CD1c-positive myeloid dendritic cell (primary cell): ENCODE measurements around the gene CDH13.
A peak's percentile ranks its signal among the peaks of the same experiment; 100 is the strongest.

Experiments used
- DNase-seq: peaks from one replicate; pipeline ENCODE4 v3.0.0-alpha.2; 2016; ENCODE audit errors: extremely low spot score

CDH13 gene

GRCh38 chr16:83568345-83568744 is 941.6 kb downstream of the CDH13 start:
- no peak for DNase-seq

GRCh38 chr16:83574388-83574787 is 947.6 kb downstream of the CDH13 start:
- DNase-seq, result no peak

- DNase-seq, result no peak
Observed at GRCh38 chr16:83577078-83577745, 950.4 kb downstream of the CDH13 start.

- no peak for DNase-seq
Observed at GRCh38 chr16:83578171-83578570, 951.4 kb downstream of the CDH13 start.

- DNase-seq, result no peak
Observed at GRCh38 chr16:83579027-83579426, 952.3 kb downstream of the CDH13 start.

GRCh38 chr16:83579436-83579835 is 952.7 kb downstream of the CDH13 start:
- DNase-seq, result peak; percentile 7

GRCh38 chr16:83581082-83581481 is 954.3 kb downstream of the CDH13 start:
- no peak for DNase-seq

GRCh38 chr16:83581994-83582747 is 955.4 kb downstream of the CDH13 start:
- no peak for DNase-seq

GRCh38 chr16:83586036-83586435 is 959.3 kb downstream of the CDH13 start:
- no peak for DNase-seq

GRCh38 chr16:83586461-83587200 is 959.9 kb downstream of the CDH13 start:
- no peak for DNase-seq

- no peak for DNase-seq
Observed at GRCh38 chr16:83587201-83587600, 960.4 kb downstream of the CDH13 start.

GRCh38 chr16:83588070-83588469 is 961.3 kb downstream of the CDH13 start:
- DNase-seq, result no peak

GRCh38 chr16:83589576-83589975 is 962.8 kb downstream of the CDH13 start:
- DNase-seq, result no peak

- no peak for DNase-seq
Observed at GRCh38 chr16:83592778-83593177, 966.0 kb downstream of the CDH13 start.

- DNase-seq, result no peak
Observed at GRCh38 chr16:83599789-83600462, 973.2 kb downstream of the CDH13 start.

GRCh38 chr16:83602761-83603722 is 976.3 kb downstream of the CDH13 start:
- no peak for DNase-seq

- no peak for DNase-seq
Observed at GRCh38 chr16:83603723-83604570, 977.2 kb downstream of the CDH13 start.

- DNase-seq, result no peak
Observed at GRCh38 chr16:83606486-83607030, 979.8 kb downstream of the CDH13 start.

GRCh38 chr16:83609178-83609577 is 982.4 kb downstream of the CDH13 start:
- DNase-seq, result no peak
